Measurements from ENCODE around the gene LZTS2.

Gene LZTS2

DNA sequence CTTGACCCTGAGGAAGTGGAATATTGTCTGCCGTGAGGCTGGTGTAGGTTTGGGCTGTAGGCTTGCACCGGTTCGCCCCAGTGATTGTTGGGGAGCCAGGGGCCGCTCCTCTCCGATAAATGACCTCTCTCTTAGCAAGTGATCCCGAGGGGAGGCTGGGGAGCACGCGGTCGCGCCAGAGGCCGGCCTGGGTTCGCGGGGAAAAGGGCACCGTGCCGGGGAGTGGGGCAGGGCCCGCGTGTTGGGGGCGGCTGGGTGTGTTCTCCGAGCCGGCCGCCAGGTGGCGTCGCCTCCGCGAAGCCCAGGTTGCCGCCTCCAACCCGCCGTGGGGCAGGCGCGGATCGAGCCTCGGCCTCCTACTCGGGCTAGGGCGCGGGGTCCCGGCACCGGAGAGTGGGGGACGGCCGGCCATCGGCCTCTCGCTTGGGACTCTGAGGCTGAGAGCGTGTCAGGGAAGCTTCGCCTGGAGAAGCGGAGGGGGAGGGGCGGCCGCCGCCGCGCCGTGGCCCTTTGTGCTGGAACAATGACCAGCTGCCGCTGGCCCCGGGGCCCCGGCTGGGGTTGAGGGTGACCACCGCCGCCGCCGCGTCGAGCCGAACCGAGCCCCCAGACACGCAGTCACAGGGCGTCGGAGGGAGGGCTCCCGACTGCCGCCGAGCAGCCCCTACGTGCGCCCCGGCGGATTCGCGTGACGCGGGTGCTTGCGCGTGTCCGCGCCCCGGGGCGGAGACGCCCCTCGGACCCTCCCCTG lies 442 bp upstream of the LZTS2 start:
- peak; percentile 50 to 57 for DNase-seq (ENCODE audit: low read depth in 2 of 2)

GRCh38 chr10:101000127-101000914 lies 713 bp downstream of the LZTS2 start:
- no peak for DNase-seq (ENCODE audit: low read depth in 2 of 2)

- no peak for DNase-seq (ENCODE audit: low read depth in 2 of 2)
Measured at GRCh38 chr10:101000915-101001658, 1.5 kb downstream of the LZTS2 start.

DNA sequence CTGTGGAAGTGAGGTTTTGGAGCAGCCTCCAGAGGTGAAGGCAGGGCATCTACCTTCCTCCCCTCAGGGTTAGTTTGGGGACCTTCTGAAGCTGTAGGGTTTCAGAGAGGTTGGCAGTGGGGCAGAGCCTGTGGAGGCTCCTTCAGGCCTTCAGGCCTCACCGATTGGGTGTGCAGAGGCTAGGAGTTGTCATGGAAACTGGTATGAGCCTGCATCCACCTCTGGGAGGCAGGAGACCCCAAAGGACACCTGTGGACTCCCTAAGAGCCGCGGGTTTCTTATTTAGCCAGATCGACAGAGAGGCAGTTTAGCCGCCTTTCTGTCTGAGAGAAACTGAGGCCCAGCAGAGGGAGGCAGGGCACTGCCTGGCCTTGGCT lies 2.0 kb downstream of the LZTS2 start:
- DNase-seq (ENCODE audit: low read depth in 2 of 2), result no peak

- DNase-seq (ENCODE audit: low read depth in 2 of 2), result no peak
Measured at GRCh38 chr10:101002456-101002855, 2.8 kb downstream of the LZTS2 start.

DNA sequence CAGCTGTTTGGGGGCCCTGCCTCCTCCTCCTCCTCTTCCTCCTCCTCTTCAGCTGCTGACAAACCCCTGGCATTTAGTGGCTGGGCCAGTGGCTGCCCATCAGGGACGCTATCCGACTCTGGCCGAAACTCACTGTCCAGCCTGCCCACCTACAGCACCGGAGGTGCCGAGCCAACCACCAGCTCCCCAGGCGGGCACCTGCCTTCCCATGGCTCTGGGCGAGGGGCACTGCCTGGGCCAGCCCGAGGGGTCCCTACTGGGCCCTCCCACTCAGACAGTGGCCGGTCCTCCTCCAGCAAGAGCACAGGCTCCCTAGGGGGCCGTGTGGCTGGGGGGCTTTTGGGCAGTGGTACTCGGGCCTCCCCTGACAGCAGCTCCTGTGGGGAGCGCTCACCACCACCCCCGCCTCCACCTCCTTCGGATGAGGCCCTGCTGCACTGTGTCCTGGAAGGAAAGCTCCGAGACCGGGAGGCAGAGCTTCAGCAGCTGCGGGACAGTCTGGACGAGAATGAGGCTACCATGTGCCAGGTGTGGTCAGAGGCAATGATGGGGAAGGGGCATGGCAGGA lies 4.1 kb downstream of the LZTS2 start:
- no peak for DNase-seq (ENCODE audit: low read depth in 2 of 2)

- no peak for DNase-seq (ENCODE audit: low read depth in 2 of 2)
Measured at GRCh38 chr10:101005361-101005760, 5.8 kb downstream of the LZTS2 start.

DNA sequence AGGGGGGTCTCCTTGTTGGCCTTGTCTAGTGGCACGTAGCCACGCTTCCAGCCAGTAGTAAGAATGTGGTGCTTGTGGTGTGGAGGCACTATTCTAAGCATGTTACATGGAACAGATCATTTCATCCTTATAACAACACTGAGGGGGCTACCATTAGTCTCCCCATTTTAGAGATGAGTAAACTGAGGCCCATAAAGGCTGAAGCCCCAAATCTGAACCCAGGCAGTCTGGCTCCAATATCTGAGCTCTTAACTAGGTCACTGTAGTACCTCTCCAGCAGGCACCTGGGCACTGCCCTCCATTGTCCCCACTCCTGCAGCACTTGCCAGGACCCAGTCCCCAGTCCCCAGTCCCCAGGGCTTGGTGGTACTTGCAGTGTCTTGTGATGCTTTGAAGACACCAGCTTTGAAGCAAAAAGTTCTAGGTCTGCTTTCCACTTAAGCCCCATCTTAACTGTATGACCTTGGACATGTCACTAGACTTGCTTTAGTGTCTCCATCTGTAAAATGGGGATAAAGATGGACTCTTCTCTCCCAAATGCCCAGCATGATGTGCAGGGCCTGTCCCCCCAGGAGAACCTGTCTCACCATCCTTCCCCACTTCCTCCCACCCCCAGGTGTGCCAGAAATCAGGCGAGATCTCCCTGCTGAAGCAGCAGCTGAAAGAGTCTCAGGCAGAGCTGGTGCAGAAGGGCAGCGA lies 6.4 kb downstream of the LZTS2 start:
- DNase-seq (ENCODE audit: low read depth in 2 of 2), result no peak

- no peak for DNase-seq (ENCODE audit: low read depth in 2 of 2)
Measured at GRCh38 chr10:101006593-101007098, 7.0 kb downstream of the LZTS2 start.

- no peak for DNase-seq (ENCODE audit: low read depth in 2 of 2)
Measured at GRCh38 chr10:101007099-101007711, 7.6 kb downstream of the LZTS2 start.

GRCh38 chr10:101007915-101008822 lies 8.6 kb downstream of the LZTS2 start:
- DNase-seq (ENCODE audit: low read depth in 2 of 2), result no peak

GRCh38 chr10:101008823-101009423 lies 9.3 kb downstream of the LZTS2 start:
- no peak for DNase-seq (ENCODE audit: low read depth in 2 of 2)

- DNase-seq (ENCODE audit: low read depth in 2 of 2), result no peak
Measured at GRCh38 chr10:101010329-101010728, 10.7 kb downstream of the LZTS2 start.

DNA sequence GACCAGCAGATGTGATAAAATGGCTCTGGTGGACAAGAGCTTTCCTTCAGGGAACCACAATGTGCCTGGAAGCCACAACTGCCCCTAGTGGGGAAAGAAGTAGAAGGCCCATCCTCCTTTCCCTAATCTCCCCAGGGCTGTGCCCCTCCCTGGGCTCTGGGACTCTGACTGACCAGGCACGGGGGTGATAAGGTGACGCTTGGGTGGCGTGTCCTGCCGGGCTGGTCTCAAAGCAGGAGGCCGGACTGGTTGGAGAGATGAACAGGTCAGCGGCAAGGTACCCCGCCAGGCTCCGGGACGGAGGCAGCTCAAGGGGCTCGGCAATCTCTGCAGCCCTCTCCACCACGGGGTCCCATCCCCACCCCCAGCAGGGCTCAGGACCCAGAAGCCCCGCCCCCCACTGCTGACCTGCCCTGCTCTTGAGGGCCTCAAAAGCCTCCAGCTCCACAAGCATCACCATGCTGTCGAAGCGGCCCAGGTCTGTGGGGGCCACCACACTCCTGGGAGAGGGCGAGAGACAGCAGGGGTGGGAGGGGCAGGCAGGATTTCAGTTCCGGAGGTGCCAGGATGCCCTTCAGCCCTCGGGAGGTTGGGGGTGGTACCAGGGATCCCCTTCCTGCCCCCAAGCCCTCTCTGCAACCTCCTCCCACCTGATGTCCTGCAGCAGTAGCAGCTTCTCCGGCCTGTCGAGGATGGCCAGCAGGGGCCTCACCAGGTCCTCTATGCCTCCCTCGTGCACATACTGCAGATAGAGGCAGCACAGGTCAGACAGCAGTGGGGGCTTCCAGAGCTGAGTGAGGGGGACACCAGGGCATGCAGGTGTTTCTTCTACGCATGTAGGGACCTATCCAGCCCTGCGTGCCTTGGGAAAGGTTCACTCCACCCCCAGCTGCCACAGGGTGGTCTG lies 12.2 kb downstream of the LZTS2 start:
- no peak for DNase-seq (ENCODE audit: low read depth in 2 of 2)

- DNase-seq (ENCODE audit: low read depth in 2 of 2), result peak; percentile 48 to 63
Measured at GRCh38 chr10:101012525-101013364, 13.1 kb downstream of the LZTS2 start.

GRCh38 chr10:101013365-101013825 lies 13.8 kb downstream of the LZTS2 start:
- no peak for DNase-seq (ENCODE audit: low read depth in 2 of 2)

GRCh38 chr10:101014230-101014884 lies 14.7 kb downstream of the LZTS2 start:
- DNase-seq (ENCODE audit: low read depth in 2 of 2), result peak; percentile 58 to 64

All from stimulated activated CD8-positive, alpha-beta memory T cell treated with anti-CD3 and anti-CD28 coated beads, Interleukin-2, amount 100 ng/mL, for 1 hour (primary cell).